Stromal cell of bone marrow (primary cell): ENCODE results near the gene BAD.
"Not testable (repeated sequence)": the region's sequence is repeated elsewhere in the genome, so short reads cannot be mapped to it uniquely, and the experiment has no call there.

Source experiments
- DNase-seq: peaks from one replicate; pipeline ENCODE4 v3.0.0-alpha.2; 2012; ENCODE audit warnings: low read depth

Gene BAD

GRCh38 chr11:64256300-64256699 is 28.2 kb downstream of the BAD start:
- DNase-seq = no peak

- no peak for DNase-seq
These were observed 29.0 kb downstream of the BAD start for GRCh38 chr11:64255135-64256128.

GRCh38 chr11:64254326-64254725 is 30.1 kb downstream of the BAD start:
- no peak for DNase-seq

- DNase-seq = no peak
These were observed 31.0 kb downstream of the BAD start for GRCh38 chr11:64253481-64253880.

DNA sequence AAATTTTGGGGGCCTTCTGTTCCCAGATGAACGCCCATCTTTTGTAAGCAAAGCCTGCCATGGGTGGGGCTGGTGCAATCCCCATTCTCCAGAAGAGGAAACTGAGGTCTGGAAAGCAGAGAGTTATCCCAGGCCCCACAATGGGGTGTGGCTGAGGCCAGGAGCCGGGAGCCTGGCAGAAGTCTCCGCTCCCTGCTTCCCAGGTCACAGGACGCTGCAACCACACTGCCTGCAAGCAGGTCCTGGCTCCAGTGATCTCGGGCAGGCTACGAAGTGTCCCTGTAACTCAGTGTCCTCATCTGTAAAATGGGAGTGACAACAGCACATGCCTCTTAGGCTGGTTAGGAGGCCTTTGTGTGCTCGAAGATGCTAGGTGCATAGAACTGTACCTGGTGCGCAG is 31.4 kb downstream of the BAD start:
- no peak for DNase-seq

GRCh38 chr11:64252003-64252872 is 32.2 kb downstream of the BAD start:
- DNase-seq = no peak

GRCh38 chr11:64251753-64252002 is 32.8 kb downstream of the BAD start:
- DNase-seq = no peak

- DNase-seq = no peak
These were observed 33.3 kb downstream of the BAD start, which contains the start of gene PLCB3 for GRCh38 chr11:64251016-64251752. Gene PLCB3 (plus strand): TSS chr11:64251530. CDS start chr11:64251650, 120 bp downstream.

DNA sequence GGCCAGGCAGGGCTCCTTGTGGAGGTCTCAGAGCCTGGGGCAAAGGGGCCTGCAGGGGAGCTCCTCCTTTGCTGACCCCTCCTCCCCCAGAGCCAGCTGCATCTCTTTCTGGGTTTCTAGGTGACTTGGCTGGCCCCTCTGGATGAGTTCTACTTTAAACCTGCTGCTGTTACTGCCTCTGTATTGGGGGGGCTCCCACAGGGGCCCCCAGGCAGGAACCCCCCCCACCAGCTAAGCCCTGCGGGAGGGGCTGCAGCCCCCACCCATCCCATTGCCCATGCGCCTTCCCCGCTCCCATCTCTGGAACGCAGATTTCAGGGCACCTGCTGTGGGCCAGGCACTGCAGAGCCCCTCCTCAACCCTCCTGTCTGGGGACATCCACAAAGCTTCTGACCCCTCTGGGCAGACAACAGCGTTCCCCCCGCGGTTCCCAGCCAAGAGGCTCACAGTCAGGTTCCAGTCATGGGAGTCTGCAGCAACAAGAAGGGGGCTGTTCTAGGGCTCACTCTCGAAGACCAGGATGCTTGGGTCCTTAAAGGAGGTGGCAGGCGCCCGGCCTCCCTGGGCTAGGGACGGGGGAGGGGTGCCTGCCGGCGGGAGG is 34.0 kb downstream of the BAD start:
- DNase-seq = no peak

DNA sequence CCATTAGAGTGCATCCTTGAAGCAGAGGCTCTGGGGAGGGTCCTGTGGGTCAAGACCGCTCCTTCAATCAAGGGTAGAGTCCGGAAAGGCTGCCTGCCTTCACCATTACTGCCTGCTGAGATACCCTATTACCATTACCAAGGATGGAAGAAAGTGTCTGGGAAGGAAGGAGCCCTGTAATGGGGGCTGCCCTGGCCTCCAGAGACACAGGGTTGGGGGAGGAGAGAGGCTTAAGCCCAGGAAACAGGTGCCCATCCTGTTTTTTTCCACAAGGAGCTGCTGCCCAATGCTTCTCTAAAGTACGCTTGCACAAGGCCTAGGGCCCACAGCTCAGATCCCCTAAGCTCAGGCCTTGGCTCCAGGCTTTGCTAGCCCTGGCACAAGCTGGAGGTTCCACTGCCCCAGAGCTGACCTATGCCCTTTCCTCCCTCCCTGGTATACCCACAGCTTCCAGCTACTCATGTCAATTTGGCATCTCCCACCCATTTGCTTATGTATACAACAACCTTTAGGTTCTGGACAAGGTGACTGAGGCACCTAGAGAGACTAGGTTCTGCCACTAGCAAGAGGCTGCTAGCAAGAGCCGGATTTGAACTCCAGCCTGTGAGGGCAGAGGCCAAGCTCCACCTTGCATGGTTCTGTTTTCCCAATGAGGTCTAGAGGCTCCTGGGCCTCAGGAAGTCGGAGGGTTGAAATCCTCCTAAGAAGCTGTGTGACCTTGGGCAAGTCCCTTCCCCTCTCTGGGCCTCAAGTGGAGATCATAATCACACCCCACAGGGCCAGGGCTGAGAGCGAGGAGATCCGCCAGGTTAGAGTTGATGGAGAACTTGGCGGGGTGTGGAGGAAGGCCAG is 34.7 kb downstream of the BAD start:
- no peak for DNase-seq

DNA sequence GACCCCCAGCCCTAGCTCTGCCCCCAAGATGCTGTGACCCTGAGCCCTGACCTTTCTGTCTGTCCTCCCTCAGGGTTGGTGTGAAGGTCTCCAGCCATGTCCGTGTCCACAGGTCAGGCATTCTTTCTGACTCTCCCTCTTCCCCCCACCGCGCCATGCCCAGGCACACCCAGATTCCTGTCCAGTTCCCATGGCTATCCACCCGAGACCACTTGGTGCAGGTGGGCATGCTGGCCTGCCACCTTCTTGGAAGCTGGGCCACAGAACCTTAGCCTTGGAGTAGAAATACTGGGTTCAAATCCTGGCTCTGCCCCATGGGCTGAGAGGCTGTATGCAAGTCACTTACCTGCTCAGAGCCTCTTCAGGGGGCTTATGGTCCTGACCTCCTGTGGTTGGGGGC is 35.4 kb downstream of the BAD start:
- no peak for DNase-seq

GRCh38 chr11:64248578-64248977 is 35.9 kb downstream of the BAD start:
- DNase-seq = no peak

- DNase-seq = no peak
These were observed 36.5 kb downstream of the BAD start for GRCh38 chr11:64247729-64248531.

GRCh38 chr11:64246871-64247728 is 37.4 kb downstream of the BAD start, which contains the start of gene PPP1R14B:
Gene PPP1R14B (minus strand): TSS chr11:64246943. CDS start chr11:64246673, 270 bp downstream.
- DNase-seq = peak; percentile 73

DNA sequence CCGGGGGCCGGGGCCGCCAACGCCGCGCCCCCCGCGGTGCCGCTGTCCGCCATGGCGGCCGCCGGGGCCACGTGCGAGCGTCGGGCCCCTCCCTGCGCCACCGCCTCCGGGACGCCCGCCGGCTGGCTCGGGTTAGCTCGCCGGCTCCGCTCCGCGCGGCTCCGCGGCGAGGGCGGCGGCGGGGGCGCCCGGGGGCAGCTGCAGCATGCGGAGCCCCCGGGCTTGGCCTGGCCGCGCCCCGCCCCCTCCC is 37.9 kb downstream of the BAD start:
- not testable (repeated sequence) for DNase-seq

- DNase-seq = peak; percentile 92
These were observed 38.5 kb downstream of the BAD start for GRCh38 chr11:64245797-64246620.

DNA sequence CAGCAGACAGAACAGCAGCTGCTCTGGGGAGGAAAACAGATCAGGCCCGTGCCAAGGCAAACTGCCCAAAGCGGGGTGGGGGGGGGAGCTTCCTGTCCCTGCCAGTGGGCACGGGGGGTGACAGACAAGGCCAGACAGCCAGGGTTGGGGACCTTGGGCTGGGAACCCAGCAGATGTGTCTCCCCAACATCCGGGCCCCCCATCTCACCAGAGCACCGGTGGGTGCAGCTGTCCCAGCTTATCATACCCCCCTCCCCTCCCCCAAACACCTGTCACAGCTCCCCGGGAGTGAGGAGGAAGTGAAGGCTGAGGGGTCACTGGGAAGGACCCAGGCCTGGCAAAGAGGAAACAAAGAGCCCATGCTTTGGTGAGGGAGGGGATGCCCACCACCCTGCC is 39.1 kb downstream of the BAD start:
- no peak for DNase-seq

GRCh38 chr11:64244966-64245365 is 39.5 kb downstream of the BAD start:
- no peak for DNase-seq
